ENCODE measurements around the gene EML6. TPM values are rescaled to one million over a fixed set of nuclear protein-coding genes. Genes with fewer than 3 reads are reported as not detected.

The EML6 gene
- total RNA-seq, 1 experiment from 2014 or later: 0.77 TPM

GRCh38 chr2:54879032-54879431, 155.6 kb downstream of the EML6 start:
- Mint-ChIP-seq H3K27ac (ENCODE audit: low read depth, unreplicated experiment) (no peak overlapping the region), H3K4me1 (ENCODE audit: insufficient read depth, unreplicated experiment) (no peaks in the 10 kb centered on the region), H3K9me3 (ENCODE audit: unreplicated experiment) (no peaks in the 10 kb centered on the region), H3K4me3 (ENCODE audit: unreplicated experiment) (no peak overlapping the region), H3K36me3 (ENCODE audit: insufficient read depth, unreplicated experiment) (no peaks in the 10 kb centered on the region), H3K27me3 (ENCODE audit: insufficient read depth, unreplicated experiment) (no peaks in the 10 kb centered on the region)
- no peak for DNase-seq (ENCODE audit: unreplicated experiment)
- TF ChIP-seq CTCF (IDR thresholded peaks at IDR 0.05; ENCODE audit: unreplicated experiment): no peak
- intact Hi-C loops (cut with micrococcal nuclease): no loop called here
- CTCF ChIA-PET: interaction anchor here (1.4 to 1.6 kb wide), 2 partner anchors 16 to 19 kb away, joined by 5 read pairs; no protein-coding TSS in a partner anchor
- no TSS peak for BruUV-seq (replicated peaks)
- POLR2A ChIA-PET: interaction anchor here (0.5 kb wide), 1 partner anchor 763 kb away, joined by 4 read pairs; the partner anchor contains the start of gene ACYP2

- ChIA-PET POLR2A (no interaction called here), CTCF (interaction anchor here (1.4 kb wide), 1 partner anchor 19 kb away, joined by 5 read pairs; no protein-coding TSS in a partner anchor)
- H3K4me3 Mint-ChIP-seq (ENCODE audit: unreplicated experiment): no peak overlapping the region
- H3K9me3 Mint-ChIP-seq (ENCODE audit: unreplicated experiment): no peaks in the 10 kb centered on the region
- no peak for DNase-seq (ENCODE audit: unreplicated experiment)
- no peaks in the 10 kb centered on the region for H3K36me3 Mint-ChIP-seq (ENCODE audit: insufficient read depth, unreplicated experiment)
- BruUV-seq (replicated peaks): no TSS peak
- no peaks in the 10 kb centered on the region for H3K27me3 Mint-ChIP-seq (ENCODE audit: insufficient read depth, unreplicated experiment)
- intact Hi-C loops (cut with micrococcal nuclease): no loop called here
- H3K4me1 Mint-ChIP-seq (ENCODE audit: insufficient read depth, unreplicated experiment): no peaks in the 10 kb centered on the region
- TF ChIP-seq CTCF (IDR thresholded peaks at IDR 0.05; ENCODE audit: unreplicated experiment): no peak
- H3K27ac Mint-ChIP-seq (ENCODE audit: low read depth, unreplicated experiment): no peak overlapping the region
Measured at GRCh38 chr2:54879598-54880332, 156.3 kb downstream of the EML6 start.

DNA sequence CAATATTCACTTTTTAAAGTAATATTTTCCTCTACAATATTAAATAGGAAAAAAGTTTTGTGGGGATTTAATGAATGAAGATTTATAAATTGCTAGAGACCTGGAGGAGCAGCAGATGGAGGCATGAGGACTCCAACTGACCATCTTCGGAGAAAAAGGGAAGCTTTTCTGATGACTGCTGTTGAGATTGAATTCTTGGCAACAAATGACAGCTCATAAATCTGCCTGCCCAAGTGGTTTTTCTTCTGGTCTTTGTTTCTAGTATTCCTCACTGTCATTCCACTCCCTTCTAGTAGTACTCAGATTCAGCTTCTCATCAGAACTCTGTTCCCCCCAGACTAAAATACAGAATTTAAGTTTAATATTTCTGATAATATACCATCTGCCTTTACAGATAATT, 157.0 kb downstream of the EML6 start:
- Mint-ChIP-seq H3K9me3 (ENCODE audit: unreplicated experiment) (no peaks in the 10 kb centered on the region), H3K27ac (ENCODE audit: low read depth, unreplicated experiment) (no peak overlapping the region), H3K4me1 (ENCODE audit: insufficient read depth, unreplicated experiment) (no peaks in the 10 kb centered on the region), H3K4me3 (ENCODE audit: unreplicated experiment) (no peak overlapping the region), H3K27me3 (ENCODE audit: insufficient read depth, unreplicated experiment) (no peaks in the 10 kb centered on the region), H3K36me3 (ENCODE audit: insufficient read depth, unreplicated experiment) (no peaks in the 10 kb centered on the region)
- BruUV-seq (replicated peaks): no TSS peak
- TF ChIP-seq CTCF (IDR thresholded peaks at IDR 0.05; ENCODE audit: unreplicated experiment): no peak
- CTCF ChIA-PET: no interaction called here
- intact Hi-C loops (cut with micrococcal nuclease): no loop called here
- POLR2A ChIA-PET: no interaction called here
- DNase-seq (ENCODE audit: unreplicated experiment): no peak

DNA sequence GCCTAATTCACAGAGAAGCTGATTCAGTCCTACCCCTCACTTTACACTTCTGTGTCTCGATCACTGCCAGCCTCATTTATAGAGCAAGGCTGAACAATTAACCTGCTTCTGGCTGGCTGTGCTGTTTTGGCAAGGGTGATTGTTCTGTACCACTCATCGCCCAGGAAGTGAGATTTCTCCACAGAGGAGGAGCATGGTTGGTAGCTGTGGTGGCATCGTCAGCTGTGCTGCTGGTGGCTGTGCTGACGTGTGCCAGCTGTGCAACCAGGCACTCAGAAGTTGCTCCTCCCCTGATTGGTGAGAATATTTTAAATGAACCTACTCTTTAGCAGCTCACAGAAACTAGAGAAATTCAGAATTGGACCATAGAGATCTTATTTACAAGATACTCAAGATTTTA, 158.3 kb downstream of the EML6 start:
- H3K4me3 Mint-ChIP-seq (ENCODE audit: unreplicated experiment): no peak overlapping the region
- no peaks in the 10 kb centered on the region for H3K36me3 Mint-ChIP-seq (ENCODE audit: insufficient read depth, unreplicated experiment)
- H3K9me3 Mint-ChIP-seq (ENCODE audit: unreplicated experiment): no peaks in the 10 kb centered on the region
- no peaks in the 10 kb centered on the region for H3K4me1 Mint-ChIP-seq (ENCODE audit: insufficient read depth, unreplicated experiment)
- DNase-seq (ENCODE audit: unreplicated experiment): no peak
- ChIA-PET POLR2A (interaction anchor here (0.8 kb wide), 1 partner anchor 42 kb away, joined by 3 read pairs; no protein-coding TSS in a partner anchor), CTCF (interaction anchor here (0.6 to 1.9 kb wide), 4 partner anchors 19 to 779 kb away, joined by 3 to 5 read pairs (median 4); no protein-coding TSS in a partner anchor)
- no peak overlapping the region for H3K27ac Mint-ChIP-seq (ENCODE audit: low read depth, unreplicated experiment)
- BruUV-seq (replicated peaks): no TSS peak
- intact Hi-C loops (cut with micrococcal nuclease): no loop called here
- no peak for TF ChIP-seq CTCF (IDR thresholded peaks at IDR 0.05; ENCODE audit: unreplicated experiment)
- no peaks in the 10 kb centered on the region for H3K27me3 Mint-ChIP-seq (ENCODE audit: insufficient read depth, unreplicated experiment)

Measured in MCF 10A (cell line).